CD4-positive, alpha-beta T cell treated with Interleukin-15 for 4 hours (primary cell): ENCODE measurements around the gene CYFIP2.

ENCODE experiments used
- DNase-seq: peaks from one replicate; pipeline ENCODE4 v3.0.0-alpha.2; 2020; ENCODE audit warnings: low spot score

CYFIP2 gene

DNA sequence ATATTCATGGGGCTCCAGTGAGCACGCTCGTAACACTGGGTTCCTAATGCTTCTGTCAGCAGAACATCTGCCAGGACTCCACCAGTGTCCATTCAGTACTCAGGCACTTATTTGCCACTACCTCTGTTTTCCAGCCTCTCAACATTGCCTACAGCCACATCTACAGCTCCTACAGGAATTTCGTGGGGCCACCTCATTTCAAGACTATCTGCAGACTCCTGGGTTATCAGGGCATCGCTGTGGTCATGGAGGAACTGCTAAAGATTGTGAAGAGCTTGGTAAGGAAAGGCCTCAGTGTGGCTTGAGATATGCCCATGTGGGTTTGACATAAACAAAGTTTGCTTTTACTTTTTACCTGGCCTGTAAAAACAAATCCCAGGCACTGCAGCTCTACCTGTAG, 92.9 kb downstream of the CYFIP2 start:
- DNase-seq: no peak

DNA sequence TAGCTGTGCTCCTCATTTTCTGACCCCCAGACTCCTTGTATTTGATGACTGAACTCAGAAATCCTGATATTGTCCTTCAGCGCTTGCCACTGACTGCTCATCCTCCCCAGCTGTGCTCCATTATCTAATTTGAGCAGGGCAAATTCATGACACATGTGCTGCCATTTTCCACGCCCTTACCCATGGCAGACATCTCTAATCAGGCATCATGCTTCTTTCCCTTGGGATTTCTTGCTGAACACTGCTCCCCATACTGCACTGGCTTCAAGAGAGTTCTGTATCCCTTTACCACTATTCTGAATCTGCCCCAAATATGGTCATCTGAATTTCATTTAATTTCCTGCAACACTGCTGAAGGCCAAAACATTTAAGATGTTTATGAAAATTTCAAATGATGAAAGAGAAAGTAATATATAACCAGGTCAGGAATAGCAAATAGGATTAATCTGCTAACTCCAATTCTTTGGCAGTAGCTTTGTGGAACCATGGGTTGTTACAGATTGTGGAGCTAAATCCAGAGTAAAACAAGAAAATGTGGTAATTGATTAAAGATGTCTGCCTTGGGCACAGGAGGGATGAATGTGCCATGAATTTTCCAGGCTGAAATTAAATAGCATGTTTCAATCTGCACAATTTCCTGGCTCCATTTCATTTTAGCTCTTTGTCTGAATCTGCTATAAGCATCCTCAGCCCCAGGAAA, 93.6 kb downstream of the CYFIP2 start:
- DNase-seq: no peak

DNA sequence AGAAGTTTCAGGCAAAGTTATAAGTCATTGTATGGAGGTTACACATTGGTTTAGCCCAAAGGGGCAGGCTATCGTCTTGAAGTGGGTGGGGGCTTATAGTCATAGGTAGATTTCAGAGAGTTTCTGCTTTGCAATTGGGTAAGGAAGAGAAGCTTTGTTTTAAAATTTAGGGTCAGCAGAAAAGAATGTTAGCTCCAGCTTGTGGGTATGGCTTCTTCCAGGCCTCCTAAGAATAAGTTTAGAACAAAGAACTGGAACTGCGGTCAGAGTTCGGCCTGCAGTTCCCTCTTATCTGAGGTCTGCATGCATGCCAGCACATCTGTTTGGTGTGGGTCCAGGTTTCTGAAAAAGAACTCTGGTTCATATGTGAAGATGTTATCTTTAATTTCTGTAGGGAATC, 96.1 kb downstream of the CYFIP2 start:
- DNase-seq: no peak

DNA sequence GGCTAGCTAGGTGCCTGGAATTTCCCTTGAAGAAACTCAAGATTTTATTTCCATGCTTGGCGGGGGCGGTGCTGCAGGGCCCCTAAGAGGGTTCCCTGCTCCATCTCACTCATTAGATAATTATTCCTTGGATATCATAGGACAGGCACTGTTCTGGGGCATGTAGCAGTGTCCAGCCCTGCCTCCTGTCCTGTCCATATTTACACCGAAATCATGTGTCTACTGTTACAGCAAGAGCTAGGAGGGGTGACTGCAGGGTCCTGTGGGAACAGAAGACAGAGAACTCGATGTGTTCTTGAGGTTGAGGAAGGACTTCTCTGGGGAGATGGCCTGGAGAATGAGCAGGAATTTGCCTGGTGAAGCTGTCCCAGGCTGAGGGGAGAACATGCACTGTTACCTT, 96.6 kb downstream of the CYFIP2 start:
- no peak for DNase-seq

DNA sequence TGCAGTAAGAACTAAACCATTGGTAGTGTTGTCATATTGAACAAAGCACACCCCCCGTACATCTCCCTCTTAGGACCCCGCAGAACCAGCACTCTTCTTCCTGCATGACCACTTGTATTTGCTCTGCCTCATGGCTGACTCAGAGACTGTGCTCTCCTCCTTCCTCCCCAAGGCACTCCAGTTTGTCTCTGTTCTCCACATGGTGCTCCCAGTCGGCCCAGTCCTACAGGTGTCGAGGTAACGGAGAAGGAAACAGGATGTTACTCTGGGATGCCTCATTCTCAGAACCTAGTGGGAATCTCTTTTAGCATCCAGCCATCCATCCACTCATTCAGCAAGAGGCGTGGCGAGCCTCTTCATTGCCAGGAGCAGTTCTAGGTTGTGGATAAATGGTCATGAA, 97.1 kb downstream of the CYFIP2 start:
- DNase-seq: no peak

DNA sequence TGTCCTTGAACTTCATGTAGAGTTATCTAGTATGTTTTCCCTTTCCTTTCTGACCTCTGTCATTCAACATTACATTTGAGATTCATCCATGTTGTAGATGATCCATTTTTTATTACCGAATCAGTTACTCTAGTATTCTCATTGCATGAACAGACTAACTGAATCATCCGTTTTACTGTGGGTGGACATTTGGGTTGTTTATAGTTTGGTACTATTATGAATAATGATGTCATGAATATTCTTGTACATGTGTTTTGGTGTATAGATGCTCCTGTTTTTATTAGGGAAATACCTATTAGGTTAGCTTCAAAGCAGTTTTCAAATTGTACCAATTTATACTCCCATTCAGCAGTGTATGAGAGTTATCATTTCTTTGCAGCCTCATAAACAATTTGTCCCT, 99.8 kb downstream of the CYFIP2 start:
- no peak for DNase-seq

DNA sequence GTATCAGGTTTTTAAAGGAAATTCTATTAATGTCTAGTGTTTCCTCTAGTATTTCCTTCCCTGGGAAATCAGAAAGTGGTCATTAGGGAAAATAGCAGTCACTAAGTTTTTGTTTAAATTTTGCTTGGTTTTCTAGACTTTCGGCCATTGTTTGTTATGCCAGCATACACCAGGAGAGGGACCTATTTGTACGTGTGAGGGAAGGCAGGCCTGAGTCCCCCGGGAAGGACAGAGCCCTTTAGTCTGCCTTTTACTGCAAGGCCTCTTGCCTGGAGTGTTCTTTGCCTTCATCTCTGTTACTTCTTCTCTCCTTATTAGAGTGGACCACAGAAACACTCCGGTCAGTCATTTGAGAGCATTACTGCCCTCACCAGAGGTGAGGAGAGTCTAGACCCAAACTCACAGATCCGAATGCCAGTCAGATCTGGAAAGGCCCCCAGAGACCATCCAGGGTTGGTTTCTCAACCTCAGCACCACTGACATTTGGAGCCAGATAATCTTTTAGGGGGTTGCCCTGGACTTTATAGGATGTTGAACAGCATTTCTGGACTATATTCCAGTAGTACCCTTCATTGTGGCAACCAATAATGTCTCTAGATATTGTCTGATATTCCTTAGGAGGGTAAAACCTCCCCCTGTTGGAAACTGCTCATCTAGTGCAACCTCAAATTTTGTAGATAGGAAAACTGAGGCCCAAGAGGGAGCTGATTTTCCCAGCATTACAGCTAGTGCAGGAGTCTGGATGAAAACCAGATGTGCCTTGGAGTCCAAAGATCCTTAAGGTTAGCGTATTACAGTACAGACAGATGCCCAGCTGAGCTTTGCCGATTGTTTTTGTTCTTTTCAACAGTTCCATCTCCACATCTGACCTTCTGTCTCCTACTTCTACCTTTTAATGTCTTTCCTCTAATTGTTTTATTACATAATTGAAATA, 101.1 kb downstream of the CYFIP2 start:
- no peak for DNase-seq

DNA sequence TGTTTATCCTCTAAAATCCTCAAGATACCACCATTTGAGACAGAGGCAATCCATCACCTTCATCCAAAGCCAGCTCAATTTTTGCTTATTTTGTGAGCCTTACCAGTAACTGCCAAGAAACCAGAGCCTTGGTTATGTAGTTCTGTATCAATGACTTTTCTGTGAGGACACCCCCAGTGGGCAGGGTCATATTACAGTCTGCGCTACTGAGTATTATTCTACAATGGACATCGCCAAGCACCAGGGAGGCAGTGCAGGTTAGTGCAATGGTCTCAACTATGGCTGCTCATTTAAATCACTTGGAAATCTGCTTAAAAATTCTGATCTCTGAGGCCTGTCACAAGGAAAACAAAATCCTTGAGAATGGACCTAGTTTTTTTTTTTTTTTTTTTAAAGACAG, 103.6 kb downstream of the CYFIP2 start:
- no peak for DNase-seq

DNA sequence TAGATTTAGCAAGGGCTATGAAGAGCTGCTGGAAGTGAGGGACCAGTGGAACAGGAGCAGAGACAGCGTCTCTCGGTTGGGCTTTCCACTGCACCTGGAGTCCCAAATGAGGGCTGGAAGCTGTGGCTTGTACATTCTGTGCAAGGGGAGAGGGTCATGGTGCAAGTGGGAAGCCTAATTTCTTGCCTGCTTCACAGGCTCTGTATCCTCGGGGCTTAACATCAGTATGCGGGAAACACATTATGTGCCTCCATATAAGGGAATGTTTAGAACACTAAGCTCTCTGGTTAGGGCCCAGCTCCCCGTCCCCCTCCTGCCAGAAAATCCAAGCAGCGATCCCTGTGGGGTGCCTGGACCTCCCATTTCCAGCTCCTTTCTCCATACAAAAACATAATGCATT, 105.0 kb downstream of the CYFIP2 start:
- DNase-seq: no peak

DNA sequence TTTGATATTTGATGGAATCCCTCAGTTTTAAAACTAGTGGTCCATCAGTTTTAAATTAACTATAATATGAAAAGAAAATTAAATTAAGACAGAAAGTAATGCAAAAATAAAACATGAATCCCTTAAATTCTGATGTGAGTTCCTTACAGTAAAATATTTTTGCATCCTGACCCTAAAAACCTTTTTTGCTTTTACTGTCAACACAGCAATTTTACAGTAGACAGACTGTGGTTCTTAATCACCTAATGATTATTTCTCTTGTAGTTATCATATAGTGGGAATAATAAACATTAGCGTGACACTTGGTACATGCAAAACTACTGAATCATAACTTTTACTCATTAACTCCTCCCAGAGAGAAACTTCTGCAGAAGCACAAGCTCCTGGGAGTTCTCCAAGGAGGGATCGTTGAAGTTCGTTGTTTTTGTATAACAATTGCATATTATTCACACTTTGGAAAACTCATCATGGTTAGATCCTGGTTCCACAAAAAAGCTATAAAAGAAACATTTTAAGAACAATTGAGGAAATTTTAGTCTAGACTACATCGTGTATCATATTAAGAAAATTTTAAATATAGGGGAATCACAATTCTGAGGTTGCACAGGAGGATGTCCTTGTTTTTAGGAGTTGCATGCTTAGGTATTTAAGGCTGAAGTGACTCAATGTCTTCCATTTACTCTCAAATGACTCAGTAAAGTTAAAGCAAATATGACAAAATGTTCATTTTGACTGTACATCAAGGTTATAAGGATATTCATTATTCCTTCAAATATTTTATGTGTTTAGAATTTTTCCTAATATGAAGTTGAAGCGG, 105.9 kb downstream of the CYFIP2 start:
- DNase-seq: no peak

DNA sequence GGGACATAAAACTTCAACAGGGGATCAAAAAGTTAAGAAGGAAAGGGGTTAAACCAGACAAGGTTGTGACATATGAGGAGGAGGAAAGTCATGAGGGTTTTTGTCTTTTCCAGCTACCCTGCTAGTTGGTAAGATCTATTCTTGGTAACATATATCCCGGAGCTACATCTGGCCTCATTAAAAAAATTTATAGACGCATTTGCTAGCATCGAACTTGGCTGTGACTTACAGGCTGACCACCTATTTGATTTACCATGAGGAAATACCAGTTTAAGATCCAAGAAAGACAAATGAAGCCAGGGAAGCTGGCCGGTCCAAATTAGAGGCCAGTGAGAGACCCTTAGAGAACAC, 106.5 kb downstream of the CYFIP2 start:
- DNase-seq: no peak

DNA sequence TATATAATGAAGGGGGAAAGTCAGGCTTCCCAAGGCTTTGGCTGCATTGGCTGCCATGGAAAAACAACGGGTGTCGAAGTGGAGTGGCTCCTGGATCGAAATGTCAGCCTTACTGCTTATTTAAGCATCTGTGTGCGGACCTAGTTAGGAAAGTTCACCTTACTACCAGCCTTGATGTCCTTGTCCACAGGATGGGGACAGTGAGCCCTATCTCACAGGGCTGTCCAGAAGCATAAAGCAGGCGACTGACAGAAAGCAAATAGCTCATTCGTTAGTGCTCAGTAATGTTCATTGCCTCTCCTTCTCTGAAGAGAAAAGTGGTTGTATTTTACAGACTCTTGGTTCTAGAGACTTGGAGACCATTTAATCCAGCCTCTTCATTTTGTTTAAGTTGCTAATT, 112.6 kb downstream of the CYFIP2 start:
- no peak for DNase-seq

DNA sequence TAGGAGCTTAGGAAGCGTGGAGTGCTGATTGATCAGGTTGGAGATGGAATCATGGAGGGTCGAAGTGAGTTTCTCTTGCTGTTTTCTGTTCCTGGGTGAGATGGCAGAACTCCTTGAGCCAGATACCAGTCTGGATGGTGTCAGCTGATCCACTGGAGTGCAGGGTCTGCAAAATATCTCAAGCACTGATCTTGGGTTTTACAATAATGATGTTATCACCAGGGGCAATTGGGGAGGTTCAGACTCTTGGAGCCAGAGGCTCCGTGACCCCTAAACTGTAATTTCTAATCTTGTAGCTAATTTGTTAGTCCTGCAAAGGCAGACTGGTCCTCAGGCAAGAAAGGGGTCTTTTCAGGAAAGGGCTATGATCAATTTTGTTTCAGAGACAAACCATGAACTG, 114.1 kb downstream of the CYFIP2 start:
- no peak for DNase-seq

DNA sequence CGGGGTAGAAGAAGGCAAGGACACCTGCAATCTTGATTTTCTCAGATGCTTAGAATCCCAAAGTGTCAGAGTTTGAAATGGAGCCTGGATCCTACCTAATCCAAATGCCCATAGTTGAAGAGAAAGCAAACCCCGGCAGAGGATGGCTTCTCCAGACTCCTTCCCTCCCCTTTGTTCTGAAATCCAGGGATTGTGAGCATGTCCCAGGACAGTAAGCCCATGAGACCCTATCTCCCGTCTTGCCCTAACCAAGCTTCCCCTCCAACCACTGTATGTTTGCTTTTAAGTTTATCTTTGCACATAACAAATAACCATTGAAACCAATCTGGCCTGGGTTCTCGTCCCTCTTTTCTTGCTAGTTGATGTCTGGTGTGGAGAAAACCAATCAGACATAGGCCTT, 115.8 kb downstream of the CYFIP2 start:
- no peak for DNase-seq

DNA sequence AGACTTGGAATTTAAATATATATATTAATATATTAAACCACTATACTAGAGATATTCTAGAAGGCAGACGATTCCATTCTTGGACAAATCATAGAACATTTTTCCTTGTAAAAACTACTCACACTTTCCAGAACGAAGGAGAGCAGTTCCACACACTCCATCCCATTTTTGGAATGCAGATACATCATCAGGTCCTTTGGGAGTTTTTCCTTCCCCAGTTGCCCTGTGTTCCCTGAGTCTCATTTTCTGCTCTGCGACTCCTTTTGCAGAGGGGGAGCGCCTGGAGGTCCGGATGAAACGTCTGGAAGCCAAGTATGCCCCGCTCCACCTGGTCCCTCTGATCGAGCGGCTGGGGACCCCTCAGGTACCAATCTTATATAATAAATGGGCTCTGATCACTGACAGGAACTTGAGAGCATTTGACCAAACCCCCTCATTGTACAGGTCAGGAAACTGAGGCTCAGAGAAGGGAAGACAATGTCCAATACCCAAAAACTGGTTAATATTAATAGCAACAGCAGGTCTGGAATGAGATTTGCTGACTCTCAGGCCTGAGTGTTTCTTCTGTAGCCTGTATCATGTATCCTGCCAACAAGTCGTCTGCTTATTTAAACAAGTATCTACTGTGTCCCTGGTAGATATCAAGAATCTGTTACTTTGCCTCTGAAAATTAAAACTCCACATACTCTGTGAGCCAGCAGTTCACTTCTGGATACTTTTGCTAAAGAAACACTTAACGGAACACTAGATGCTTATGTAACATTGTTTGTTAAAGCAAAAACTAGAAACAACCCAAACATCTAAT, 117.3 kb downstream of the CYFIP2 start:
- no peak for DNase-seq

DNA sequence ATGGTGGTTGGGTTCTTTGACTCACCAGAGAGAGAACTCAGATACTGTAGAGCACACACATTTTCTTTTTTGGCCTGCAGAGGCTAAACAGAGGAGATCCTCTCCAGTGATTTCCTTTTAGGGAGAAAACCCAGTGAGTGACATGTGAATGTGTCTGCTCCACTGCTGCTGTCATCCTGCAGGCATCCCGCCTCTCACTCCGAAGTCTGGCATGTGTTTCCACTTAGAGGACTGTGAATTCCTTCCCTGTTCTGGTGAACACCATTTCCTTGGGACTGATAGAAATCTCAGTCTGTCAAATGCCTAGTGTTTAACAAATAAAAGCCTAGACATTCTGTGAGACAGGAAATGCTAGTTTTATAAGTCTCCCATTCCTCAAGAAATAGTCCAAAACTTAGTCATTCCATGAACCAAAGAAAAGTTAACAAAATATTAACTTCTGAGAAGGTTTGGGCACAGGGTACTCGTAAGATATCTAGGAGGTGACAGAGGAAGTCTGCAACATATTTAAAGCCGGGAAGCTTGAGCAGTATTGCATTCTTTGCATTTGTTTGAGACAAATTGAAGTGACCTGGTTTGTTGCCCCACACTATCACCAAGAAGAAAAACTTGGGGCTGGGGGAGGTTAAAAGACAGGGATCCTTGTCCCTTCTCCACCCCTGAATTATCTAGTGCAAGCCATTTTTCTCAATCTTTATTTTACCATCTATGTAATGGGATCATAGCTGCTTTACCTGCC, 119.2 kb downstream of the CYFIP2 start:
- DNase-seq: no peak

DNA sequence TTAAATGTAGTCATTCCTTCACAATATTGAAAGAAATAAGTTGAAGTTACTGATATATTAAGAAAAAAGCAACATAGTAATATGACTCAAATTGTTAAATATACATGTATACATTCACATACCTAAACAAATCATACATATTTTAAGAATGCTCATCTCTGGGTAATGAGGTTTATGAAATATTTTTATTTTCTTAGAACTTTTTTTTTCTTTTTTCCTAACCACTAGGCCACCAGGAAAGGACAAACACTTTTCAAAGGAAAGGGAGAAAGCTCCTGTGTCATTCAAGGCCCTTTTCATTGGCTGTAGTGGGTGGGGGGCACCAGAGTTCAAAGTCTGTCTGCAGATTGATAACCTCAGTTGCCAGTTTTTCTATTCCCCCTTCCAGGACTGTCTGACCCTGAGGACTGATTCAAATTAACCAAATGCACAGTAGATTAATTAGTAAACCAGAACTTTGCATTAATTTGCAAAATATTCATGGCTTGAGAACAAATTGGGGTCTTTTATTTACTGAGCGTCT, 121.2 kb downstream of the CYFIP2 start:
- no peak for DNase-seq

DNA sequence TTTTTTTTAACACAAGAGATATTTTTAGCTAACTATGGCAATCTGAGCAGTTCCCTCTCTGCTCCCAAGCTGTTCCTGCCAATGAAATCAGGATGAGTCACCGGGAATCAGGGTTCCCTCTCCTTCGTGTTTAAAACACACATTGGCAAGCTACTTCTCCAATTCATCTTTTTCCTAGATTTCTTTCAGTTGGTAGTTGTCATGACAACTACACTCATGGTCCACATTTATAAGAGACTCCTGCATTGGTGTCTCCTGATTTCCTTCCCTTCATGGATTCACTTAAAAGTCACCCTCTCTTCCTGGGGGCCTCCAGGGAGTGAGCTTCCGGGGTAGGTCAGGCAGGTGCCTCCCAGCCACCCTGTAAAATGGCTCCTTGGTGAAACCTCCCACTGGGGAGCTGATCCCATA, 121.8 kb downstream of the CYFIP2 start:
- DNase-seq: no peak

DNA sequence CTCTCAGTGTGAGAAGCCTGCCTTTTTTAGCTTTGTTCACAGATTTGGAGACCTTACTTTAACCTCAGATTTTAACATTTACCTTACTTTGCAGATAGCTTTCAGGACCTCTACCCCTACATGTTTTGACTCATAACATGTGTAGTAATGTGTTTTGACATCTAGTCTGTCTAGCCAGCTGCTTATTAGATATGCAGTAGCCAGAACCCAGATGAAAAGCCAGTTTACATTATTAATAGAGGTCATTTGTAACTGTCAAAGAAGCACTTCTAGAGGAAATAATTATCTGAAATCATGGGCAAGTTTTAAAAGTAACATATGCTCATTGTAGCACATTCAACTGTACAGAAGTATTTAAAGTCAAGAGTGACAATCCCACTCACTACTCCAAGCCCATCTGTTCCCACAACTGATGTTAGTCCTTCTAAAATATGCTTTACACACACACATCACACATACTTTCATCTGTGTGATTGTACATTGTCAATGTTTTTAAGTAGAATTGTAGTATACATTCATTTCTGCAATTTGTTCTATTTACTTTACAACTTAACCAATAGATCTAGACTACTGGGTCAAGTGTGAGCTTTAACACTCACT, 122.3 kb downstream of the CYFIP2 start:
- no peak for DNase-seq

DNA sequence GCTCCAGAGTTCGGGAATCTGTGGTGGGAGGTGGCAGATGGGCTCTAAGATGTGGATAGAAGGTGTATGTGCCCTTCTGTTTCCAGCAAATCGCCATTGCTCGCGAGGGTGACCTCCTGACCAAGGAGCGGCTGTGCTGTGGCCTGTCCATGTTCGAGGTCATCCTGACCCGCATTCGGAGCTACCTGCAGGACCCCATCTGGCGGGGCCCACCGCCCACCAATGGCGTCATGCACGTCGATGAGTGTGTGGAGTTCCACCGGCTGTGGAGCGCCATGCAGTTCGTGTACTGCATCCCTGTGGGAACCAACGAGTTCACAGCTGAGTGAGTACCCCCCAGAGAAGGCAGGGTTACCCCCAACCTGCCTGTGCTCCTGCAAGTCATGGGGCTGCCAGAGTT, 123.2 kb downstream of the CYFIP2 start:
- no peak for DNase-seq

DNA sequence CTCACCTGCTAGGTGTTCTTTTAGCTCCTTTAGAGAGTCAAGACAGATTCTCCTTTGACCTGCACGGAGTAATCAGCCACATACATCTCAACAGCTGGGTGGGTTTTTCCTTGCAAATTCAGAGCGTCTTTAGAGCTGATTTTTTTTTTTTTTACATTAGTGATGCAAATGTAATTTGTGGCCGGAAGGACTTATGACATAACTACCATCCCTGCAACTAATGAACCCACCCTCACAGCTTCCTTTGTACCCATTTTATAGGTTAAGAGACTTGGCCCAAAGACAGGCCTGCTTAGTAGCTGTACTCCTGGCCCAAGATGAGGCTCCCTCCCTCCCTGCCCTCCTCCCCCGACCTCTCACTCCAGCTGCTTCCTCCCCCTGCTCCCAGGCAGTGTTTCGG, 124.2 kb downstream of the CYFIP2 start:
- DNase-seq: peak; percentile 7
